A673 (cell line): ENCODE data around the gene TCF12. TPM values are rescaled to one million over a fixed set of nuclear protein-coding genes. Genes with fewer than 3 reads are reported as not detected.

Experiments used
- BruUV-seq: library from RNA; stranded (reverse); fragments of 400-500 nt; replicated peaks from 2 replicates; lab custom pipeline; 2021; lab: Mats Ljungman, UMichigan
- CTCF ChIA-PET: fragments of 300-600 bp; sonication (Branson Sonifier 250); formaldehyde crosslinking; loops from one replicate; lab custom pipeline; 2022; ENCODE audit warnings: antibody characterized with exemption; lab: Charles Lee
- POLR2A ChIA-PET: fragments of 300-600 bp; sonication (Branson Sonifier 250); formaldehyde crosslinking; loops from one replicate; lab custom pipeline; 2022; ENCODE audit warnings: antibody characterized with exemption; ENCODE audit not compliant: low non-redundant PET; lab: Charles Lee
- DNase-seq: peaks from one replicate; pipeline ENCODE4 v3.0.0-alpha.2; 2015; ENCODE audit warnings: low spot score
- H3K27ac ChIP-seq: fragments of 200-600 bp; sonication (generic); 2 replicates; pipeline ENCODE4 v1.5.1; 2016; ENCODE audit warnings: mixed run types, low read depth, mild to moderate bottlenecking, mixed read lengths, antibody characterized with exemption, low read length; ENCODE audit not compliant: poor library complexity, severe bottlenecking
- H3K27me3 ChIP-seq: fragments of 200-600 bp; sonication (generic); replicated peaks from 2 replicates; pipeline ENCODE4 v1.6.1; 2017; ENCODE audit warnings: mixed run types, low read depth, mild to moderate bottlenecking, mixed read lengths, antibody characterized with exemption, low read length; ENCODE audit not compliant: insufficient read depth, poor library complexity
- H3K36me3 ChIP-seq: fragments of 200-600 bp; sonication (generic); 2 replicates; pipeline ENCODE4 v1.6.1; 2016; ENCODE audit warnings: mixed run types, mild to moderate bottlenecking, mixed read lengths, antibody characterized with exemption, low read length; ENCODE audit not compliant: insufficient read depth, poor library complexity, severe bottlenecking
- H3K4me1 ChIP-seq: fragments of 200-600 bp; sonication (generic); 2 replicates; pipeline ENCODE4 v1.6.1; 2017; ENCODE audit warnings: mixed run types, mild to moderate bottlenecking, mixed read lengths, antibody characterized with exemption, low read length; ENCODE audit not compliant: insufficient read depth, poor library complexity, severe bottlenecking
- H3K4me3 ChIP-seq: fragments of 200-600 bp; sonication (generic); 2 replicates; pipeline ENCODE4 v1.5.1; 2016; ENCODE audit warnings: low read depth, mixed run types, mild to moderate bottlenecking, mixed read lengths, low read length; ENCODE audit not compliant: poor library complexity, severe bottlenecking
- H3K9me3 ChIP-seq: fragments of 200-600 bp; sonication (generic); 2 replicates; pipeline ENCODE4 v1.6.1; 2016; ENCODE audit warnings: mixed run types, low read depth, mild to moderate bottlenecking, mixed read lengths, antibody characterized with exemption, low read length; ENCODE audit not compliant: poor library complexity, severe bottlenecking
- CTCF ChIP-seq: fragments of 300-800, 200-600 bp; sonication (generic); conservative IDR thresholded peaks from 2 replicates; pipeline ENCODE4 v1.5.1; 2017; ENCODE audit warnings: low read depth, mild to moderate bottlenecking, antibody characterized with exemption, low read length, moderate library complexity, mixed read lengths
- EZH2 ChIP-seq: fragments of 200-600 bp; sonication (generic); IDR thresholded peaks from 2 replicates; pipeline ENCODE4 v1.6.1; 2017; ENCODE audit warnings: borderline replicate concordance, low read depth, mild to moderate bottlenecking, mixed read lengths, antibody characterized with exemption, low read length; ENCODE audit not compliant: poor library complexity, severe bottlenecking
- intact Hi-C: fragments of 100-400 bp; cut with micrococcal nuclease; formaldehyde crosslinking; loops from one replicate; pipeline ENCODE4 v1.10.0; 2022; ENCODE audit not compliant: unreplicated experiment
- total RNA-seq: library from RNA; stranded (reverse); gene quantifications from 2 replicates; pipeline ENCODE4 v1.2.3, GENCODE V29; 2021

The TCF12 gene
- total RNA-seq, 1 experiment from 2014 or later: 351 TPM

GRCh38 chr15:57327985-57328471 lies 409.6 kb downstream of the TCF12 start:
- H3K4me1 ChIP-seq: peaks cover 20% of the 10 kb centered on the region
- no peak overlapping the region for H3K27ac ChIP-seq
- no peaks in the 10 kb centered on the region for H3K36me3 ChIP-seq
- DNase-seq: peak; percentile 58
- intact Hi-C loops: no loop called here
- BruUV-seq: no TSS peak
- ChIA-PET CTCF (no interaction called here), POLR2A (no interaction called here)
- H3K27me3 ChIP-seq: no peaks in the 10 kb centered on the region
- TF ChIP-seq EZH2 (no peak), CTCF (no peak)
- H3K4me3 ChIP-seq: no peak overlapping the region
- H3K9me3 ChIP-seq: no peaks in the 10 kb centered on the region

GRCh38 chr15:57328479-57328878 lies 410.0 kb downstream of the TCF12 start:
- H3K9me3 ChIP-seq: no peaks in the 10 kb centered on the region
- H3K27ac ChIP-seq: no peak overlapping the region
- DNase-seq: no peak
- intact Hi-C loops: no loop called here
- H3K4me3 ChIP-seq: no peak overlapping the region
- no TSS peak for BruUV-seq
- no peaks in the 10 kb centered on the region for H3K36me3 ChIP-seq
- no peaks in the 10 kb centered on the region for H3K27me3 ChIP-seq
- H3K4me1 ChIP-seq: peaks cover 15% of the 10 kb centered on the region
- POLR2A ChIA-PET: no interaction called here
- no peak for TF ChIP-seq EZH2
- no peak; the same call in 1 of the 2 replicates for TF ChIP-seq CTCF
- CTCF ChIA-PET: no interaction called here

DNA sequence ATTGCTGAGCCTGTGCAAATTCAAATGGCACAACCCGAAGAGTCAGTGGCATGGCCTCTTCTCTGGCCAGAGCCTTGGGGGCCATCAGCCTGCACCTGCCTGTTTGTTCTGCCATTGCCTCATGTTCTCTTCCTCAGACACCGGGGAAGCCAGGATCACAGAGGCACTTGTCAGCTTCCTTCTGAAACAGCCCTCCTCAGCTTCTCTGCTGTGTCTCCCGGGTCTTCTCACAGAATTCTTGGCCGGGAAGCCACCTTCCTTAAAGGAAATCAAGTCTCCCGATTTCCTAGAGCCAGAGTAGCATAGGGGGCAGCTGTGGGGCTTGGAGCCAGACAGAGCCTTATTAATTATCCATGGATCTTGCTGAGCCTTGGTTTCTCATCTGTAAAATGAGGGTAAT lies 410.5 kb downstream of the TCF12 start:
- Histone ChIP-seq H3K36me3 (no peaks in the 10 kb centered on the region), H3K4me1 (peaks cover 11% of the 10 kb centered on the region), H3K4me3 (no peak overlapping the region), H3K27ac (no peak overlapping the region), H3K9me3 (no peaks in the 10 kb centered on the region), H3K27me3 (no peaks in the 10 kb centered on the region)
- DNase-seq: no peak
- TF ChIP-seq CTCF (no peak), EZH2 (no peak)
- intact Hi-C loops: no loop called here
- no TSS peak for BruUV-seq
- CTCF ChIA-PET: no interaction called here
- POLR2A ChIA-PET: interaction anchor here (0.6 kb wide), 1 partner anchor 200 kb away, joined by 4 read pairs; no protein-coding TSS in a partner anchor
